ENCODE results near the gene ATG101. TPM values are rescaled to one million over a fixed set of nuclear protein-coding genes. Genes with fewer than 3 reads are reported as not detected.
"Not testable (repeated sequence)": the region's sequence is repeated elsewhere in the genome, so short reads cannot be mapped to it uniquely, and the experiment has no call there.

The ATG101 gene
- total RNA-seq, 4 donors from 2014 or later: 40.7 to 61.1 (median 48.0) TPM

DNA sequence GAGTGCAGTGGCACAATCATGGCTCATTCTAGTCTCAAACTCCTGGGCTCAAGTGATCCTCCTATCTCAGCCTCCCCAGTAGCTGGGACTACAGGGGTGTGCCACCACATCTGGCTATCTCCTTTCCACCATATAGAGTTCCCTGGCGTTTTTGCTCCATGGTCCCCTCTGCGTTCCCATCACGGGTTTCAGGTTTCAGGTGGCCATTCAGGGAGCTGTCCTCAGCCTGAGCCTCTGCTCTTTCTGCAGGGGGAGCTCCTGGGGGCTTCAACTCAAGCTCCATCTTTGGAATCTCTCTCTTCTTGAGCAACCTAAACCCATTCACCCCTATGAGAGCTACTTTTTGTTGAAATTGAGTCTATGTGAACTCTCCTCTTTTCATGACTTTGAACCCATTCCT, 21.3 kb downstream of the ATG101 start:
- intact Hi-C loops (cut with DNase I): no loop called here
- no peaks in the 10 kb centered on the region for H3K9me3 ChIP-seq
- no peaks in the 10 kb centered on the region for H3K27me3 ChIP-seq
- no peak for DNase-seq
- WGBS, 2 donors: 31 to 38% methylated on average over 3 of the region's 3 CpGs
- no peaks in the 10 kb centered on the region for H3K36me3 ChIP-seq
- TF ChIP-seq POLR2A (IDR thresholded peaks at IDR 0.05): no peak
- TF ChIP-seq, protein P1, sequence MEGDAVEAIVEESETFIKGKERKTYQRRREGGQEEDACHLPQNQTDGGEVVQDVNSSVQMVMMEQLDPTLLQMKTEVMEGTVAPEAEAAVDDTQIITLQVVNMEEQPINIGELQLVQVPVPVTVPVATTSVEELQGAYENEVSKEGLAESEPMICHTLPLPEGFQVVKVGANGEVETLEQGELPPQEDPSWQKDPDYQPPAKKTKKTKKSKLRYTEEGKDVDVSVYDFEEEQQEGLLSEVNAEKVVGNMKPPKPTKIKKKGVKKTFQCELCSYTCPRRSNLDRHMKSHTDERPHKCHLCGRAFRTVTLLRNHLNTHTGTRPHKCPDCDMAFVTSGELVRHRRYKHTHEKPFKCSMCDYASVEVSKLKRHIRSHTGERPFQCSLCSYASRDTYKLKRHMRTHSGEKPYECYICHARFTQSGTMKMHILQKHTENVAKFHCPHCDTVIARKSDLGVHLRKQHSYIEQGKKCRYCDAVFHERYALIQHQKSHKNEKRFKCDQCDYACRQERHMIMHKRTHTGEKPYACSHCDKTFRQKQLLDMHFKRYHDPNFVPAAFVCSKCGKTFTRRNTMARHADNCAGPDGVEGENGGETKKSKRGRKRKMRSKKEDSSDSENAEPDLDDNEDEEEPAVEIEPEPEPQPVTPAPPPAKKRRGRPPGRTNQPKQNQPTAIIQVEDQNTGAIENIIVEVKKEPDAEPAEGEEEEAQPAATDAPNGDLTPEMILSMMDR (IDR thresholded peaks at IDR 0.05): no peak
- H3K27ac ChIP-seq: peak overlapping the region in 1 of 3 donors; percentile 13
- H3K4me1 ChIP-seq: peaks cover 11 to 14% of the 10 kb centered on the region in 2 donors
- H3K4me3 ChIP-seq (replicated peaks in 1 of 3): no peak overlapping the region

DNA sequence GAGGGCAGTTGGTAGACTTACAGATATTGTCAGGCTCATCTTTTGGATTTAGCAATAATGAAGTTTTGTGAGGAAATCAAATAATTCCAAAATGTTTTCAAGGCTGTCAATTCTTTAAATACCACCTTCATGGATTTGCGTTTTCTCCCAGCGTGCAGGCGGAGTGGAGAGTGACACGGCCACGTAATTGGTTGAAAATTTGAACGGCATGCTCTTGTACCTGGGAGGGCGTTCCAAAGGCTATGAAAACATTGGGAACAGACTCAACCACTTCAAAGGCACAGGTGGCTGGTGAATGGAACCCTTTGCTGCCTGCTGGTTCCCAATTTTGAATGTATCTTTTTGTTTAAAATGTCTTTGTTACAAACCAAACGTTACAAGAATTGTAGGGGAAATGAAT, 22.1 kb downstream of the ATG101 start:
- H3K27ac ChIP-seq: peak overlapping the region; percentile 36 to 62 (median 56)
- H3K4me3 ChIP-seq (replicated peaks in 1 of 3): no peak overlapping the region
- no peaks in the 10 kb centered on the region for H3K9me3 ChIP-seq
- intact Hi-C loops (cut with DNase I): no loop called here
- no peaks in the 10 kb centered on the region for H3K27me3 ChIP-seq
- TF ChIP-seq, protein P1 (IDR thresholded peaks at IDR 0.05): no peak
- peak in 1 of 2 donors; percentile 47 for TF ChIP-seq POLR2A (IDR thresholded peaks at IDR 0.05)
- peaks cover 11 to 14% of the 10 kb centered on the region in 2 donors for H3K4me1 ChIP-seq
- 30 to 49% methylated on average over 8 of the region's 8 CpGs for WGBS, 2 donors
- H3K36me3 ChIP-seq: no peaks in the 10 kb centered on the region
- DNase-seq: peak; percentile 72 to 76

DNA sequence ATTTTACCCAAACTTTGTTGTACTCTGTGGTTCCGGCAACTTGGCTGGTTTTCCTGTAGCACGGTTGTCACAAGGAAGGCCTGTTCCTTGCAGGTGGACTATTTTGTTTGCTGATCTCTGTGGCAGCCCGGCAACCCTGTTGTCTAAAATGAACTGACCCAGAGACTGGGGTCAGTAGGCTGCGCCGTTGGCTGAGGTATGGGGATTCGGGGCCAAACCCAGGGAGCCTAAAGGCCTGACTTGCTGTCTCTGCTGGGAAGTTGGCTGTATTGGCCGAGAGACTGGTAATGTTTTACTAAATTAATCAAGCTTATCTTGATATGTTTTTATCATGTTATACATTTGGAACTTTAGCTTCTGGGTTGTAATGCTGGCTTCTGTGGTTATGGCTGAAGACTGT, 23.6 kb downstream of the ATG101 start:
- Histone ChIP-seq H3K27me3 (no peaks in the 10 kb centered on the region), H3K36me3 (no peaks in the 10 kb centered on the region), H3K4me1 (peaks cover 11 to 14% of the 10 kb centered on the region in 2 donors), H3K4me3 (replicated peaks in 1 of 3) (no peak overlapping the region), H3K27ac (peak overlapping the region in 1 of 3 donors; percentile 56), H3K9me3 (no peaks in the 10 kb centered on the region)
- peak in 1 of 2 donors; percentile 20 for DNase-seq
- 75 to 77% methylated on average over 7 of the region's 7 CpGs for WGBS, 2 donors
- TF ChIP-seq, protein P1 (IDR thresholded peaks at IDR 0.05): no peak
- intact Hi-C loops (cut with DNase I): no loop called here

DNA sequence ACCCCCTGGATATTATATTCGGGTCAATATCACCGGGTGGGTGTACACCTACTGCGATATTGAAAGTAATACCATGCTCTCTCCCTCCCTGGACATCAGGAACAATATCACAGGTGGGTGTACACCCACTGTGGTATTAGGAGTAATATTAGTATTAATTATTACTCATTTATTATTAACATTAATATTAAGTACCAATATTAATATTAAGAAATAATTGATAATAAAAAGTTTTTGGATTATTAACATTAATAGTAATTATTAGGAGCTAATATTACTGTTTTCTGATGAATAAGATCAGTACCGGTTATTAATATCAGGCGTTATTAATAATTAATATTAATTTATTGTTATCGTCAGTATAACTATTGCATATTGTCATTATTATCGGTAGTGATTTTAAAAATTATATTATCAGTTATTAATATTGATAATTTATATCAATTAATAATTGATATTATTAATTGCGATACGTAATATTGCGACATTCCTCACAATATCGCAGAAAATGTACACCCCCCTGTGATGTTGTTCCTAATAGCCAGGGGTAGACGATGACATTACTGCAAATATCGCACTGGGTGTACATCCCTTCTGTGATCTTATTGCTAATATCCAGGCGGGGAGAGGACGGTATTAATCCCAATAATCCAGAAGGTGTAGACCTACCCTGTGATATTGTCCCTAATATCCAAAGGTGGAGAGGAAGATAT, 26.7 kb downstream of the ATG101 start:
- H3K27me3 ChIP-seq: no peaks in the 10 kb centered on the region
- DNase-seq: no peak
- H3K4me1 ChIP-seq: peaks cover 8 to 10% of the 10 kb centered on the region in 2 donors
- no peak overlapping the region for H3K27ac ChIP-seq
- H3K36me3 ChIP-seq: no peaks in the 10 kb centered on the region
- H3K9me3 ChIP-seq: no peaks in the 10 kb centered on the region
- WGBS, 2 donors: 93 to 94% methylated on average over 15 of the region's 15 CpGs
- no peak overlapping the region for H3K4me3 ChIP-seq (replicated peaks in 1 of 3)
- intact Hi-C loops (cut with DNase I): no loop called here
- no peak for TF ChIP-seq POLR2A (IDR thresholded peaks at IDR 0.05)
- TF ChIP-seq, protein P1 (IDR thresholded peaks at IDR 0.05): no peak

DNA sequence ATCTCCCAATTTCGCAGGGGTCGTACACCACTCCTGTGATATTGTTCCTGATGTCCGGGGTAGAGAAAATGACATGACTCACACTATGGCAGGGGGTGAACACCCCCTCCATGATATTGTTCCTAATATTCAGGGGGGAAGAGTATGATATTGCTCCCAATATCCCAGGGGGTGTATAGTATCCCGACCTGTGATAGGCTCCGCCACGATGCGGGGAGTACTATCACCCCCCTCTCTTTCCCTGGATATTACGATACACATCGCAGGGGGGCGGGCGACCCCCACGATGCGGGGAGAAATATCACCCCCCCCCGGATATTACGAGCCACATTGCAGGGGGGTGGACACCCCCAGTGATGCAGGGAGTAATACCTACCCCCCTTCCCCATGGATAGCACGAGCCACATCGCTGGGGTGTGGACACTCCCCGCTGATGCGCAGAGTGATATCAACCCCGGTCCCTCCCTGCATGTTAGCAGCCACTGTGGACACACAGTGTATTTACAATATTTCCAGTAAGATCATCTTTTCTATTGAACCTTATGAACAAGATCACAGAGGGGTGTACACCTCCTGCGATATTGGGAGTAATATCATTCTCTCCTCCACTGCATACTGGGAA, 27.4 kb downstream of the ATG101 start:
- no peak overlapping the region for H3K4me3 ChIP-seq (replicated peaks in 1 of 3)
- no peak for DNase-seq
- H3K27me3 ChIP-seq: no peaks in the 10 kb centered on the region
- no peak overlapping the region for H3K27ac ChIP-seq
- no peaks in the 10 kb centered on the region for H3K36me3 ChIP-seq
- TF ChIP-seq, protein P1 (IDR thresholded peaks at IDR 0.05): no peak
- no peak for TF ChIP-seq POLR2A (IDR thresholded peaks at IDR 0.05)
- H3K4me1 ChIP-seq: peaks cover 7% of the 10 kb centered on the region in 2 donors
- intact Hi-C loops (cut with DNase I): no loop called here
- 86 to 89% methylated on average over 18 to 21 of the region's 21 CpGs for WGBS, 2 donors
- no peaks in the 10 kb centered on the region for H3K9me3 ChIP-seq

DNA sequence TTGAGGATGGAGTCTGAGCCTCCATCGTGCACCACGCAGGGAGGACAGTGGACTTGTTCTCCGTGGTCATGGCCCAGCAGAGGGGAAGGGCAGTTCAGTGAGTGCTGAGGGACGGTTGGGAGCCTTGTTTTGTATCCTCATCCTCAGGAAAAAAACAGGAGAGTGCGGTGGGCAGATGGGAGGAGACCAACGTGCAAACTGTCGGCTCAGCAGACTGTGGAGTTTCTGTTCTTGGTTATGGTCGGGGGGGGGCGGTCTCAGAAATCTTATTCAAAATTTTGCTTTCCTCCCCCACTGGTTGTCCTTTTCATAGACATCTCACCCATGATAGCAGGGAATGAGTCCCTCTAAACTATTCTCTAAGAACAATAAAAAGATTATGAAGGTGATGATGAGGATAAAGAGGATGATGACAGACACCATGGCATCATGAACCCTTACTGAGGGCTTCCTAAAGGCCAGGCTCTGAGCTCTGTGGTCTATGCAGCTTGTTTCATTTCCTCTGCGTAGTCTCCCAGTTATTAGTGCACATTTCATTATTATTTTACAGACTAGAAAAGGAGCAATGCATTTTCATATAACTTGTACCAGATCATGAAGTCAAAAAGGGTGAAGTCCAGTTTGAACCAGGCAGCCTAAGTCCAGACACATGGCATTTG, 34.8 kb downstream of the ATG101 start:
- H3K4me1 ChIP-seq; H3K36me3 ChIP-seq; H3K4me3 ChIP-seq (replicated peaks in 1 of 3); H3K27me3 ChIP-seq; H3K27ac ChIP-seq; H3K9me3 ChIP-seq; DNase-seq; intact Hi-C loops (cut with DNase I): not testable (repeated sequence)
- WGBS, 2 donors: 77 to 78% methylated on average over 10 of the region's 10 CpGs
